Activated CD4-positive, CD25-positive, alpha-beta regulatory T cell treated with anti-CD3 and anti-CD28 coated beads, Interleukin-2, amount 50 U/mL, for 72 hours (primary cell): ENCODE data around the gene LRPAP1.

Experiments used
- DNase-seq: peaks from one replicate; pipeline ENCODE4 v3.0.0; 2021

The LRPAP1 gene

GRCh38 chr4:3498901-3499510 is 33.2 kb downstream of the LRPAP1 start:
- DNase-seq, result no peak

GRCh38 chr4:3498407-3498806 is 33.8 kb downstream of the LRPAP1 start:
- DNase-seq, result no peak

- DNase-seq, result no peak
Observed at GRCh38 chr4:3497523-3498389, 34.5 kb downstream of the LRPAP1 start.

- no peak for DNase-seq
Observed at GRCh38 chr4:3497095-3497494, 35.1 kb downstream of the LRPAP1 start.

GRCh38 chr4:3496021-3496420 is 36.2 kb downstream of the LRPAP1 start:
- no peak for DNase-seq

- no peak for DNase-seq
Observed at GRCh38 chr4:3495204-3495975, 36.8 kb downstream of the LRPAP1 start.

GRCh38 chr4:3494462-3494871 is 37.8 kb downstream of the LRPAP1 start:
- no peak for DNase-seq

- no peak for DNase-seq
Observed at GRCh38 chr4:3493720-3494461, 38.3 kb downstream of the LRPAP1 start.

- DNase-seq, result no peak
Observed at GRCh38 chr4:3492741-3493719, 39.2 kb downstream of the LRPAP1 start.

- no peak for DNase-seq
Observed at GRCh38 chr4:3491681-3492405, 40.4 kb downstream of the LRPAP1 start.

- DNase-seq, result no peak
Observed at GRCh38 chr4:3489451-3489962, 42.7 kb downstream of the LRPAP1 start.

GRCh38 chr4:3488820-3489219 is 43.4 kb downstream of the LRPAP1 start:
- DNase-seq, result no peak

GRCh38 chr4:3487861-3488260 is 44.4 kb downstream of the LRPAP1 start:
- no peak for DNase-seq

- DNase-seq, result no peak
Observed at GRCh38 chr4:3486541-3487540, 45.4 kb downstream of the LRPAP1 start.

GRCh38 chr4:3485886-3486540 is 46.2 kb downstream of the LRPAP1 start:
- DNase-seq, result no peak

- no peak for DNase-seq
Observed at GRCh38 chr4:3485011-3485791, 47.0 kb downstream of the LRPAP1 start.

- no peak for DNase-seq
Observed at GRCh38 chr4:3484057-3484973, 47.9 kb downstream of the LRPAP1 start.
